ENCODE results near the gene NID1. TPM values are rescaled to one million over a fixed set of nuclear protein-coding genes. Genes with fewer than 3 reads are reported as not detected.

The NID1 gene
- polyA plus RNA-seq, 2 donors: 3.9 to 11.6 TPM

DNA sequence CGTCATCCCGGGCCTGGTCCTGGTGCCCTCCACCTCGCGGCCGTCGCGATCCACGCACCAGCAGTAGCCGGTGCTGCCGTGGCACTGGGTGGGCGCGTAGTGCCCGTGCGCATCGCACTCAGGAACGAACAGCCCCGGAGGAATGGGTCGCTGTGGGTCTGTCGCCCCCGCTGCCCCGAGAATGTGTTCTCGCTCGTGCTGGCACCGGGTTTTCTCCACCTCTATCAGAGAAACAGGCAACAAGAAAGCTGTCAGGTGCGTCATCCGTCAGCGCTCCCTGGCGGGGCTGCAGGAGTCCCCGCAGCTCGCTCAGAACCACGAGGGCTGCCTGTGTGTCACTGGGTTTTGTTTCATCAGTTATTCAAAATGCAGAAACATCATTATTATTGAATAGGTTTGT is 71.2 kb downstream of the NID1 start:
- 95 to 96% methylated on average over 31 of the region's 31 CpGs for WGBS, 2 donors
- peaks cover 0 to 9% of the 10 kb centered on the region in 2 donors for H3K36me3 ChIP-seq (ENCODE audit: control insufficient read depth in 2 of 2, insufficient read depth in 2 of 2, low read length in 1 of 2)
- H3K27ac ChIP-seq (ENCODE audit: low read depth in 2 of 2, low read length in 1 of 2): no peak overlapping the region
- no peak overlapping the region for H3K4me3 ChIP-seq (ENCODE audit: low read depth in 1 of 2, low read length in 2 of 2)
- no peaks in the 10 kb centered on the region for H3K9me3 ChIP-seq (ENCODE audit: control insufficient read depth in 2 of 2, insufficient read depth in 1 of 2, low read depth in 1 of 2, low read length in 1 of 2)
- H3K27me3 ChIP-seq (ENCODE audit: control insufficient read depth in 1 of 2, insufficient read depth in 2 of 2, low read length in 2 of 2): no peaks in the 10 kb centered on the region
- no peaks in the 10 kb centered on the region for H3K4me1 ChIP-seq (ENCODE audit: control insufficient read depth in 2 of 2, insufficient read depth in 2 of 2, low read length in 1 of 2)

DNA sequence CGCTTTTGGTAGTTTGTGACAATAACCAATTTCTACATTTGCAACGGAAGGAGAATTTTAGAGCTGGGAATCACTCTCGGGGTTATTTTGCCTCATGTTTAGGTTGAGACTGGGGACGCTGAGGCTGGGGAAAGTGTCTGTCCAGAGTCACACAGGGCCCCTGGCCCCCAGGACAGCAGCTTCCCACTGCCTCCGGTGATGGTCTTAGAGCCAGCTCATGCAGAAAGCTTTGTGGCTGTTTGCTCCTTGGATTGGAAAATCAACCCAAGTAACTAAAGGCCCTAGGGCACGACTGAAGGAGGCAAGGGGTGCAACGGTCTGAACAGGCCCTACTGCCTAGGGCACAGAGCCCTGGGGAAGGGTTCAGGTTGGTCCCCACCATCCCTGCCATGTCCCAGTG is 72.0 kb downstream of the NID1 start:
- H3K9me3 ChIP-seq (ENCODE audit: control insufficient read depth in 2 of 2, insufficient read depth in 1 of 2, low read depth in 1 of 2, low read length in 1 of 2): no peaks in the 10 kb centered on the region
- H3K4me1 ChIP-seq (ENCODE audit: control insufficient read depth in 2 of 2, insufficient read depth in 2 of 2, low read length in 1 of 2): no peaks in the 10 kb centered on the region
- 90 to 93% methylated on average over 7 of the region's 7 CpGs for WGBS, 2 donors
- peaks cover 0 to 9% of the 10 kb centered on the region in 2 donors for H3K36me3 ChIP-seq (ENCODE audit: control insufficient read depth in 2 of 2, insufficient read depth in 2 of 2, low read length in 1 of 2)
- H3K4me3 ChIP-seq (ENCODE audit: low read depth in 1 of 2, low read length in 2 of 2): no peak overlapping the region
- H3K27ac ChIP-seq (ENCODE audit: low read depth in 2 of 2, low read length in 1 of 2): no peak overlapping the region
- H3K27me3 ChIP-seq (ENCODE audit: control insufficient read depth in 1 of 2, insufficient read depth in 2 of 2, low read length in 2 of 2): no peaks in the 10 kb centered on the region

DNA sequence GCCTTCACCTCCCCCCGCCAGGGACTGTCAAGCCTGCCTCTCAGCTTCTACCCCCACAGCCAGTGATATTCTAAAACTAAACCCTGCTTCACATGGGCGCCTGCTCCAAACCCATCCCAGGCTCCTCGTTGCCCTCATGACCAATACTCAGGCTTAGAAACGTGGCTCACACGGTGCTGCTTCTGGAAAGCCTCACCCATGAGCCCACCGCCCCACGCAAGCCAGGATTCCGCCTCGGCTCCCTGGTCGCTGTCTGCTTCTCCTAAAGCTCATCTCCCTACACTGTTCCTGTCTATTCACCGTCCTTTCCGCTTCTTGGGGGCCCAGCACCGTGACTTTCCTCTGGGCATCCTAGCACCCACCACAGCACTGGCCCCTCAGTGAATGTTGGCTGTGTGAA is 72.5 kb downstream of the NID1 start:
- Histone ChIP-seq H3K27me3 (ENCODE audit: control insufficient read depth in 1 of 2, insufficient read depth in 2 of 2, low read length in 2 of 2) (no peaks in the 10 kb centered on the region), H3K27ac (ENCODE audit: low read depth in 2 of 2, low read length in 1 of 2) (no peak overlapping the region), H3K4me1 (ENCODE audit: control insufficient read depth in 2 of 2, insufficient read depth in 2 of 2, low read length in 1 of 2) (no peaks in the 10 kb centered on the region), H3K36me3 (ENCODE audit: control insufficient read depth in 2 of 2, insufficient read depth in 2 of 2, low read length in 1 of 2) (peaks cover 0 to 9% of the 10 kb centered on the region in 2 donors), H3K4me3 (ENCODE audit: low read depth in 1 of 2, low read length in 2 of 2) (no peak overlapping the region), H3K9me3 (ENCODE audit: control insufficient read depth in 2 of 2, insufficient read depth in 1 of 2, low read depth in 1 of 2, low read length in 1 of 2) (no peaks in the 10 kb centered on the region)
- WGBS, 2 donors: 90 to 94% methylated on average over 13 of the region's 13 CpGs

DNA sequence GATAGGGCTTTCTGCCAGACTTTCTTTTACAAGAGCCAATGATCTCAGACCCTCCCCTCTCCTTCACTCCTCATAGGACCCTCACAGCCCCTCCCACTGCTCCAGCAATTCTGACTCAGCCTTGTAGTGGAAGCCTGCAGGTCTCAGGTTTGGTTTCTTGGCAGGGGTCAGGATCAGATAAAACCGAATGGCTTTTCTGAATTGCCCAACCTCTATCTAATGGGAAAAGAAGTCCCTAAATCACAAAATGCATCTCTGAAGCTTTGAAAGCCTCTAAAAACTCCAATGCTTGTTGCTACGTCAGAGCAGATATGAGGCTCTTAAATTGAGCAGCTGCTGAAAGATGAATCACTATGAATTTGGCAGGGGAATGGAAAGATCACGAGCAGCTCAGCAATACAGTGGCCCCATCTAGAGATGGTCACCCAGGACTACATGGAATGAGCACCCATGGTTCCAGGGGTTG is 74.5 kb downstream of the NID1 start:
- peaks cover 0 to 9% of the 10 kb centered on the region in 2 donors for H3K36me3 ChIP-seq (ENCODE audit: control insufficient read depth in 2 of 2, insufficient read depth in 2 of 2, low read length in 1 of 2)
- H3K4me1 ChIP-seq (ENCODE audit: control insufficient read depth in 2 of 2, insufficient read depth in 2 of 2, low read length in 1 of 2): no peaks in the 10 kb centered on the region
- no peaks in the 10 kb centered on the region for H3K27me3 ChIP-seq (ENCODE audit: control insufficient read depth in 1 of 2, insufficient read depth in 2 of 2, low read length in 2 of 2)
- H3K9me3 ChIP-seq (ENCODE audit: control insufficient read depth in 2 of 2, insufficient read depth in 1 of 2, low read depth in 1 of 2, low read length in 1 of 2): no peaks in the 10 kb centered on the region
- WGBS, 2 donors: 73 to 85% methylated on average over 3 of the region's 3 CpGs
- H3K27ac ChIP-seq (ENCODE audit: low read depth in 2 of 2, low read length in 1 of 2): no peak overlapping the region
- H3K4me3 ChIP-seq (ENCODE audit: low read depth in 1 of 2, low read length in 2 of 2): no peak overlapping the region

DNA sequence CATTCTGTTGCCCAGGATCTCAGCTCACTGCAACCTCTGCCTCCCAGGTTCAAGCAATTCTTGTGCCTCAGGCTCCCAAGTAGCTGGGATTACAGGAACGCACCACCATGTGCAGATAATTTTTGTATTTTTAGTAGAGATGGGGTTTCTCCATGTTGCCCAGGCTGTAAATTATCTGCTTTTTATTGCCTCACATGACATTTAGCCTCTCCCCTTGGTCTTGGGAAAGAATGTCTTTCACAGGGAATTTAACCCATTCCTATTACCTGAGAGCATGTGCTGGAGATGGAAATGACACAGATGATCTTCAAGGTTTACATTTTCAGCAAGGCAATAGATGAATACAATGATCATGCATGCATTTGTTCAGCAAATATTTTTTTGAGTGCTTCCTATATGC is 75.8 kb downstream of the NID1 start:
- Histone ChIP-seq H3K4me3 (ENCODE audit: low read depth in 1 of 2, low read length in 2 of 2) (no peak overlapping the region), H3K27ac (ENCODE audit: low read depth in 2 of 2, low read length in 1 of 2) (no peak overlapping the region), H3K9me3 (ENCODE audit: control insufficient read depth in 2 of 2, insufficient read depth in 1 of 2, low read depth in 1 of 2, low read length in 1 of 2) (no peaks in the 10 kb centered on the region), H3K27me3 (ENCODE audit: control insufficient read depth in 1 of 2, insufficient read depth in 2 of 2, low read length in 2 of 2) (no peaks in the 10 kb centered on the region), H3K36me3 (ENCODE audit: control insufficient read depth in 2 of 2, insufficient read depth in 2 of 2, low read length in 1 of 2) (peaks cover 0 to 9% of the 10 kb centered on the region in 2 donors), H3K4me1 (ENCODE audit: control insufficient read depth in 2 of 2, insufficient read depth in 2 of 2, low read length in 1 of 2) (no peaks in the 10 kb centered on the region)
- 95 to 96% methylated on average over 1 of the region's 1 CpG for WGBS, 2 donors

DNA sequence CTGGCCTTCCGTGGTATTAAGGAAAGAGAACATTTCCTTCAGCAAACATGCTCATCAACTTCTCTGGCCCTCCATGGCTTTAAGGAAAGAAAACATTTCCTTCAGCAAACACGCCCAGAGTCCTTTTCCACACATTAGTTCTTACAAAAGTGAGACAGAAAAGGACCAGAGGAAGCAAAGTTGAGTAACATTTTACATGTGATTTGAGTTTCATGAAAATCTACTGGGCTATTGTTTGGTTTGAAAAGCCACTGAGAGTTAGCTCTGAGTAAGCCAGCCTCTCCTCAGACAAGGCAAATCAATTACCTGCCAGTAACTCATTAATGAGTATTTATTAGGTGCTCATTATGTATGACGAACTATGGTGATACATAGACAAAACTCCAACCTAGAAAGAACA is 78.0 kb downstream of the NID1 start:
- Histone ChIP-seq H3K27me3 (ENCODE audit: control insufficient read depth in 1 of 2, insufficient read depth in 2 of 2, low read length in 2 of 2) (no peaks in the 10 kb centered on the region), H3K36me3 (ENCODE audit: control insufficient read depth in 2 of 2, insufficient read depth in 2 of 2, low read length in 1 of 2) (no peaks in the 10 kb centered on the region), H3K4me1 (ENCODE audit: control insufficient read depth in 2 of 2, insufficient read depth in 2 of 2, low read length in 1 of 2) (no peaks in the 10 kb centered on the region), H3K4me3 (ENCODE audit: low read depth in 1 of 2, low read length in 2 of 2) (no peak overlapping the region), H3K9me3 (ENCODE audit: control insufficient read depth in 2 of 2, insufficient read depth in 1 of 2, low read depth in 1 of 2, low read length in 1 of 2) (no peaks in the 10 kb centered on the region), H3K27ac (ENCODE audit: low read depth in 2 of 2, low read length in 1 of 2) (no peak overlapping the region)
- 70 to 77% methylated on average over 3 of the region's 3 CpGs for WGBS, 2 donors

DNA sequence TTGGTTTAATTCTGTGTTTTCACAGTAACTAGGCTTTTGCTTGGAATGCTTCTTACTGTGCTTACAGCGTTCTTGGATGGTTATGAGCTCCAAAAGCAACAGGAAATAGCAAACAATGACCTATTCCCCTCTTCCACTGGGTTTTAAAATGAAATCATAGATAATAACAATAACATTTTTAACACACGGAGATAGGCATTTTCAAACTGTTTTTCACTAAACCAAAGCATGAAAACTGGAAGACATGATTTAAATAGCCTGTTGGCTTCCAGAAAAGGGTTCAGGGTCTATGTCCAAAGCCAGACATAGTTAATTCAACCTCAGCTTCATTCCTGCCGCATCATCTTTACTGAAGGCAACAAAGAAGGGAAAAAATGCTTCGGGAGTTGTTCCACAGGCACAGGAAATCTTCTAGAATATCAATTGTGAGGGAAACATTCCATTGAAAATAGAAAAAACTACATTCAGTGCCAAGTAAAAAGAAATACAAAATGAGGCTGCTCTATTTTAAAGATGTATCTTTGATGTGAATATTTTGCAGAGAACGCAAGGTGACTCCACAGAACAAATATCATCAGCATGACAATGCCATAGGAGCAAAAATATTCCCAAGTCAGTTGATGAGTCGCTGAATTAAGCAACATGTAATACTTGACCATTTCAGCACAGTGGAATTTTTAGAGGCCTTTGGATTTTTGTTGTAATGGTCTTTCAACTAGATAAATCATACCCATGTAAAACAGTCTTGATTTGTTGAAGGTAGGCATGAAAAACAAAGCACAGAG is 80.7 kb downstream of the NID1 start:
- H3K9me3 ChIP-seq (ENCODE audit: control insufficient read depth in 2 of 2, insufficient read depth in 1 of 2, low read depth in 1 of 2, low read length in 1 of 2): no peaks in the 10 kb centered on the region
- no peaks in the 10 kb centered on the region for H3K4me1 ChIP-seq (ENCODE audit: control insufficient read depth in 2 of 2, insufficient read depth in 2 of 2, low read length in 1 of 2)
- H3K27ac ChIP-seq (ENCODE audit: low read depth in 2 of 2, low read length in 1 of 2): peak overlapping the region in 1 of 2 donors; percentile 47
- H3K36me3 ChIP-seq (ENCODE audit: control insufficient read depth in 2 of 2, insufficient read depth in 2 of 2, low read length in 1 of 2): peaks cover 0 to 7% of the 10 kb centered on the region in 2 donors
- WGBS, 2 donors: 57 to 62% methylated on average over 6 of the region's 6 CpGs
- no peaks in the 10 kb centered on the region for H3K27me3 ChIP-seq (ENCODE audit: control insufficient read depth in 1 of 2, insufficient read depth in 2 of 2, low read length in 2 of 2)
- H3K4me3 ChIP-seq (ENCODE audit: low read depth in 1 of 2, low read length in 2 of 2): no peak overlapping the region

DNA sequence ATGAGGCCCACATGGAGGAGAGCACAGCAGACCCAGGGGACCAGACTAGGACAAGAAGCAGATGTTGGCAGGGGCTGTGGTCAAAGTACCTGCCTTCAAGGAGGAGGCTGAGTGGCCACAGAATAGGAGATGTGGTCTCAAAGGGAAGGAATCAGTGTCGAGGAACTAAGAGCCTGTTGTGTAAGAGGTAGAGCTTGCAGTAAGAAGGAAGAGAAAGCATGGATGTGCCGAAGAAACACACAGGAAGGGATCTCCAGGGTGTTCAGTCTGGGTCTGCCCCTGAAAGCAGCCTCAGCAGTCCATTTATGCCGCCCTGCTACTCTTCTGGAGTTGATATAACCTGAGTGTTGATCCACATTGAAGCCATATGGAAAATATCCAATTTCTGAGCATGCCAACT is 83.9 kb downstream of the NID1 start:
- peaks cover 3 to 8% of the 10 kb centered on the region in 2 donors for H3K36me3 ChIP-seq (ENCODE audit: control insufficient read depth in 2 of 2, insufficient read depth in 2 of 2, low read length in 1 of 2)
- 84 to 89% methylated on average over 3 of the region's 3 CpGs for WGBS, 2 donors
- H3K27me3 ChIP-seq (ENCODE audit: control insufficient read depth in 1 of 2, insufficient read depth in 2 of 2, low read length in 2 of 2): no peaks in the 10 kb centered on the region
- H3K9me3 ChIP-seq (ENCODE audit: control insufficient read depth in 2 of 2, insufficient read depth in 1 of 2, low read depth in 1 of 2, low read length in 1 of 2): peaks cover 2 to 8% of the 10 kb centered on the region in 2 donors
- H3K4me1 ChIP-seq (ENCODE audit: control insufficient read depth in 2 of 2, insufficient read depth in 2 of 2, low read length in 1 of 2): no peaks in the 10 kb centered on the region
- H3K4me3 ChIP-seq (ENCODE audit: low read depth in 1 of 2, low read length in 2 of 2): no peak overlapping the region
- no peak overlapping the region for H3K27ac ChIP-seq (ENCODE audit: low read depth in 2 of 2, low read length in 1 of 2)

DNA sequence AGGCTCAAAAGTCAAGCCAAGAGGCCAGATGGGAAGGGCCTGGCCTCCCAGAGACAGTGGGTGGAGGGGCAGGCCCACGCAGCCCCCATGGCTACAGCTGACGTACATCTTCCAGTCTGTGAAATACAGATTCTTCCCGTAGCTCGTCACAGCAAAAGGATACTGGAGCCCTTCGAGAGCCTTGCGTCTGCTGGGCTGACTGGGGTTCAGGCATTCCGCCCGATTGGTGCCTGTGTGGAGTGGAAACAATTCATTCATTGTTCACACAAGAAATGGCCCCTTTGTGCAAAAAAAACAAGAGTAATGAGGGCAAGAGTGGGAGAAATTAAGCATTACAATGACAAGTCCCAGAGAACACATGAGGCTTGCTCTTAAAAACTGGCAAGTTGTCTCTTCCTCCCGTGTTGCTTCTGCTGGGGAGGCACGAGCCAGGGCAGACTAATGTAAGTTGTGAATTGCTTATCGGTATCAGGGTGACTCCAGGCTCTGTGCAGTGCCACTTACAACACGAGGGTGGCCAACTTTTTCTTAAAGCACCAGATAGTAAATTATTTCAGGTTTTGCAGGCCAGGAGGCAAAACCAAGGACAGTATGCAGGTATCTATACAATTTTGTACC is 85.1 kb downstream of the NID1 start:
- Histone ChIP-seq H3K4me1 (ENCODE audit: control insufficient read depth in 2 of 2, insufficient read depth in 2 of 2, low read length in 1 of 2) (no peaks in the 10 kb centered on the region), H3K4me3 (ENCODE audit: low read depth in 1 of 2, low read length in 2 of 2) (no peak overlapping the region), H3K27me3 (ENCODE audit: control insufficient read depth in 1 of 2, insufficient read depth in 2 of 2, low read length in 2 of 2) (no peaks in the 10 kb centered on the region), H3K27ac (ENCODE audit: low read depth in 2 of 2, low read length in 1 of 2) (no peak overlapping the region), H3K9me3 (ENCODE audit: control insufficient read depth in 2 of 2, insufficient read depth in 1 of 2, low read depth in 1 of 2, low read length in 1 of 2) (peaks cover 2 to 8% of the 10 kb centered on the region in 2 donors), H3K36me3 (ENCODE audit: control insufficient read depth in 2 of 2, insufficient read depth in 2 of 2, low read length in 1 of 2) (peaks cover 3 to 8% of the 10 kb centered on the region in 2 donors)
- WGBS, 2 donors: 90% methylated on average over 12 of the region's 12 CpGs

All from esophagus (tissue), 2 donors.